ENCODE results near the gene ATP1A3.

DNA sequence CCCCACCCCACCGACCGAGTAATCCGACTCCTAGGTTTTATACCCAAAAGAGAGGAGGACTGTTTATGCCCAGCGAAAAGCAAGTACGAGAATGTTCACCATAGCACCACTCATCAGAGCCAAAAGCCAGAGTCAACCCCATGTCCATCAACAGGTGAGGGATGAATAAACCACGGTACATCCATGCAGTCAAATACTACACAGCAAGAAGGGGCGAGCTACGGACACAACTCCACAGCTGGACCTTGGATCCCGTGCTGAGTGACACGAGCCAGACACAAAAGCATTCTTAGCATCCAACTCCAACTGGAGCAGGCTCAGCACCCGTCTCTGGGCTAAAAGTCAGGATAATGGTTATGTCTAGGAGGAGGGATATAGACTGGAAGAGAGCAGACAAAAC is 22.7 kb downstream of the ATP1A3 start:
- TF ChIP-seq, protein P1, sequence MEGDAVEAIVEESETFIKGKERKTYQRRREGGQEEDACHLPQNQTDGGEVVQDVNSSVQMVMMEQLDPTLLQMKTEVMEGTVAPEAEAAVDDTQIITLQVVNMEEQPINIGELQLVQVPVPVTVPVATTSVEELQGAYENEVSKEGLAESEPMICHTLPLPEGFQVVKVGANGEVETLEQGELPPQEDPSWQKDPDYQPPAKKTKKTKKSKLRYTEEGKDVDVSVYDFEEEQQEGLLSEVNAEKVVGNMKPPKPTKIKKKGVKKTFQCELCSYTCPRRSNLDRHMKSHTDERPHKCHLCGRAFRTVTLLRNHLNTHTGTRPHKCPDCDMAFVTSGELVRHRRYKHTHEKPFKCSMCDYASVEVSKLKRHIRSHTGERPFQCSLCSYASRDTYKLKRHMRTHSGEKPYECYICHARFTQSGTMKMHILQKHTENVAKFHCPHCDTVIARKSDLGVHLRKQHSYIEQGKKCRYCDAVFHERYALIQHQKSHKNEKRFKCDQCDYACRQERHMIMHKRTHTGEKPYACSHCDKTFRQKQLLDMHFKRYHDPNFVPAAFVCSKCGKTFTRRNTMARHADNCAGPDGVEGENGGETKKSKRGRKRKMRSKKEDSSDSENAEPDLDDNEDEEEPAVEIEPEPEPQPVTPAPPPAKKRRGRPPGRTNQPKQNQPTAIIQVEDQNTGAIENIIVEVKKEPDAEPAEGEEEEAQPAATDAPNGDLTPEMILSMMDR (IDR thresholded peaks at IDR 0.05): no peak
- no peak for TF ChIP-seq POLR2A (IDR thresholded peaks at IDR 0.05)

Measured in thyroid gland (tissue), 4 donors.